ENCODE measurements around the gene MIER2. TPM values are rescaled to one million over a fixed set of nuclear protein-coding genes. Genes with fewer than 3 reads are reported as not detected.

MIER2 gene
- total RNA-seq, 2 donors from 2014 or later, result 3.1 to 9.6 TPM

DNA sequence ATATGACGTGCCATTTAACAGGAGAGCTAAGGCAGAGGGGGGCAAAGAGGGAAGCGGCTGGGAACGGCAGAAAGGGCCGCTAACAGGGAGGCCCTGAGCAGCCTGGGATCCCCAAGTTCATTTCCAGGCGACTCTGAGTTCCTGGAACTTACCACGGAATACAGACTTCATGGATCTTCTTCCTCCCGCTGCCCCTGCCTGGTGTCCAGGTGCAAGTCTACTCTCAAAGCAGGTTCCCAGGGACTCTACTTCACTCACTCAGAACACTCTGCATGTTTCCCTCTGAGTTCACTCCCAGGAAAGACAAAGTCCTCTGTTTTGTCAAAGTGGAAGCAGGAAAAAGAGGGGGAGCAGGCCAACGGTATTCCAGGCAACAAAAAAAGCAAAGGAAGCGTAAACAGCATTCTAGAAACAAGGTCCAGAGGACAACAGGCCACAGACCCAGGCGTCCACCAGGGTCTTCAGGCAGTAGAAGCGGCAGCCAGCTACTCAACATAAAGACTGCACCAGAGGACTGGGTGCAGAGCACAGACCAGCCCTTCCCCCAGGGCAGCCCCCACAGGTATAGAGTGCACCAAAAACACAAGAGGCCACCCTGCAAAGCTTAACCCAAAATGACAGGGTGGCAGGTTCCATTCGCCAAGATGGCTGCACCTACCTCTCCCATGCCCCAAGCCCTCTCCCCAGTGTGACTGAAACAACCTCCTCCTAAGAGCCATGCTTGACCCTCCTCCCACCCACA, 3.0 kb downstream of the MIER2 start:
- WGBS, 2 donors, result 74 to 79% methylated on average over 11 to 12 of the region's 12 CpGs
- no peak for ATAC-seq

DNA sequence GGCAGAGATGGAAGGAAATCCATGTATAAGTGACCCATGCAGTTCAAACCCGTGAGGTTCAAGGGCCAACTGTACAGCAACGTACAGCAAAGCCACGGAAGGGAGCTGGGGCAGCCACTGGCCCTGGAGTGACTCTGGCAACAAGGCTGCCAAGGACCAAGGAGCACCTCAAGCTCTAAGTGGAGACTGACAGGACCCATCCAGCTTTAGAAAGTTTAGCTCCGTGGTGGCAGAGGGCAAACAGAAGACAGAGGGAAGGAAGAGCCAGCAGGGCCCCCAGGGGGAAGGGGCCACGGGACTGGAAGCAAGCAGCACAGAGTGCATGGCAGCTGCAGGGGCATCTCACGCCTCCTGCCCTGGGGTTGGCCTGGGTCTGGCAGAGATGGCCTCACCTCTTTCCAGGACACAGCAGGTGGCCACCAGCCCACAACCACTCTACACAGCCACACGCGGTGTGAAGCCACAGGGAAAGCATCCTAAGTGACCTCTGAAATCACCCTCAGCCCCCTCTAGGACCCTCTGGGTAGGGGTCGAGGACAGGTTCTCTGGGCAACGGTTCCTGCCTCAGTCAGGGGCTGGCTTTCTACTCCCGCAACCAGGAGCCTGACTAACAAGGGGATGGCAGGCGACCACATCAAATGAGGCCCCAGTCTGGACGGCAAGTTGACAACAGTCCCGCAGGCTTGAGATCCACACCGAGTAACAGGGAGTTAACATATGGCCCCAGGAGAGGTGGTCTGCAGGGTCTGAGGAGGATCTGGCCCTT, 3.8 kb downstream of the MIER2 start:
- intact Hi-C loops (cut with DNase I), result no loop called here
- no peak overlapping the region for H3K4me3 ChIP-seq
- no peak overlapping the region for H3K27ac ChIP-seq
- H3K27me3 ChIP-seq, result no peaks in the 10 kb centered on the region
- no peak for TF ChIP-seq POLR2A (IDR thresholded peaks at IDR 0.05)
- TF ChIP-seq, protein P1, sequence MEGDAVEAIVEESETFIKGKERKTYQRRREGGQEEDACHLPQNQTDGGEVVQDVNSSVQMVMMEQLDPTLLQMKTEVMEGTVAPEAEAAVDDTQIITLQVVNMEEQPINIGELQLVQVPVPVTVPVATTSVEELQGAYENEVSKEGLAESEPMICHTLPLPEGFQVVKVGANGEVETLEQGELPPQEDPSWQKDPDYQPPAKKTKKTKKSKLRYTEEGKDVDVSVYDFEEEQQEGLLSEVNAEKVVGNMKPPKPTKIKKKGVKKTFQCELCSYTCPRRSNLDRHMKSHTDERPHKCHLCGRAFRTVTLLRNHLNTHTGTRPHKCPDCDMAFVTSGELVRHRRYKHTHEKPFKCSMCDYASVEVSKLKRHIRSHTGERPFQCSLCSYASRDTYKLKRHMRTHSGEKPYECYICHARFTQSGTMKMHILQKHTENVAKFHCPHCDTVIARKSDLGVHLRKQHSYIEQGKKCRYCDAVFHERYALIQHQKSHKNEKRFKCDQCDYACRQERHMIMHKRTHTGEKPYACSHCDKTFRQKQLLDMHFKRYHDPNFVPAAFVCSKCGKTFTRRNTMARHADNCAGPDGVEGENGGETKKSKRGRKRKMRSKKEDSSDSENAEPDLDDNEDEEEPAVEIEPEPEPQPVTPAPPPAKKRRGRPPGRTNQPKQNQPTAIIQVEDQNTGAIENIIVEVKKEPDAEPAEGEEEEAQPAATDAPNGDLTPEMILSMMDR (IDR thresholded peaks at IDR 0.05), result no peak
- 67 to 82% methylated on average over 4 to 15 of the region's 15 CpGs for WGBS, 2 donors
- no peak for ATAC-seq
- no peaks in the 10 kb centered on the region for H3K36me3 ChIP-seq (replicated peaks in 1 of 2; ENCODE audit: insufficient read depth in 1 of 2, low read depth in 2 of 2)
- H3K4me1 ChIP-seq, result peaks cover 40% of the 10 kb centered on the region
- no peaks in the 10 kb centered on the region for H3K9me3 ChIP-seq
- no peak for DNase-seq

More for the DNA sequence above, 3.0 kb downstream of the MIER2 start:
- Histone ChIP-seq H3K4me3 (no peak overlapping the region), H3K27me3 (no peaks in the 10 kb centered on the region), H3K4me1 (peaks cover 40% of the 10 kb centered on the region), H3K36me3 (replicated peaks in 1 of 2; ENCODE audit: insufficient read depth in 1 of 2, low read depth in 2 of 2) (no peaks in the 10 kb centered on the region), H3K27ac (no peak overlapping the region), H3K9me3 (no peaks in the 10 kb centered on the region)
- intact Hi-C loops (cut with DNase I), result no loop called here
- DNase-seq, result no peak
- TF ChIP-seq, protein P1 (IDR thresholded peaks at IDR 0.05), result no peak
- TF ChIP-seq POLR2A (IDR thresholded peaks at IDR 0.05), result no peak

DNA sequence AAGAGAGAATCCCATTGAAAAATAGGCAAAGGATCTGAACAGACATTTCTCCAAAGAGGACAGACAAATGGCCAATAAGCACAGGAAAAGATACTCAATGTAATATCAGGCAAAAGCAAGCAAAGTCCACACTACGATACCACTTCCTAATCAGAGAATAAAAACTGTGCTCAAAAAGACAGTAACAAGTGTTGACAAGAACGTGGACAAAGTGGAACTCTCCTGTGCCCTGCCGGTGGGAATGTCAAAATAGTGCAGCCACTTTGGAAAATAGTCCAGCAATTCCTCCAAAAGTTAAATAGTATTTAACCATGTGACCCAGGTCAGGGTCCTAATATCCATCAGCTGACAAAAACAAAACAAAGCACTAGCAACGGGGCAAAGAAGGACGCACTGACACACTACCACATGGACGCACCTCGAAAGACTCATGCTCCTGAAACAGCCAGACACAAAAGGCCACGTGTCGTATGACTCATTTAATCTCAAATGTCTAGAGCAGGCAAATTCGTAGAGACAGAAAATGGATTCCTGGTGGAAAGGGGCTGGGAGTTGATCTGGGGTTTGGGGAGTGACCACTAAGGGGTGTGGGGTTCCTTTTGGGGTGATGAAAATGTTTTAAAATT, 5.2 kb downstream of the MIER2 start:
- Histone ChIP-seq H3K9me3 (no peaks in the 10 kb centered on the region), H3K27me3 (no peaks in the 10 kb centered on the region), H3K4me3 (no peak overlapping the region), H3K36me3 (replicated peaks in 1 of 2; ENCODE audit: insufficient read depth in 1 of 2, low read depth in 2 of 2) (no peaks in the 10 kb centered on the region), H3K27ac (no peak overlapping the region), H3K4me1 (peaks cover 34% of the 10 kb centered on the region)
- intact Hi-C loops (cut with DNase I), result no loop called here
- 89 to 90% methylated on average over 10 of the region's 10 CpGs for WGBS, 2 donors
- TF ChIP-seq, protein P1 (IDR thresholded peaks at IDR 0.05), result no peak
- no peak for TF ChIP-seq POLR2A (IDR thresholded peaks at IDR 0.05)
- ATAC-seq (no peak), DNase-seq (no peak)

DNA sequence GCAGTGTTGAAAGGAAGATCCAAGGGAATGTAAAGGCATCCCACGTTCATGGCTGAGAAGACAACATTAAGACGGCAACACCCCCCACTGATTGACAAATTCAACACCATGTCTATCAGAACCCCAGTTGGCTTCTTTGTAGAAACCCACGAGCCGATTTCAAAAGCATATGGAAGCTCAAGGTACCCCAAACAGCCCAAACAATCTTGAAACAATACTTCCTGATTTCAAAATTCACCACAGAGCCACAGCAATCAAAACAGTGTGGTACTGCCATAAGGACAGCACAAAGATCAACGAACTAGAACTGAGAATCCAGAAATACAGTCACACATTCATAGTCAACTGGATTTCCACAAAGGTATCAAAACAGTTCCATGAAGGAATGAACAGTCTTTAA, 6.2 kb downstream of the MIER2 start:
- intact Hi-C loops (cut with DNase I), result no loop called here
- no peak for DNase-seq
- TF ChIP-seq, protein P1 (IDR thresholded peaks at IDR 0.05), result no peak
- no peak for TF ChIP-seq POLR2A (IDR thresholded peaks at IDR 0.05)
- ATAC-seq, result no peak
- Histone ChIP-seq H3K27ac (no peak overlapping the region), H3K9me3 (no peaks in the 10 kb centered on the region), H3K36me3 (replicated peaks in 1 of 2; ENCODE audit: insufficient read depth in 1 of 2, low read depth in 2 of 2) (no peaks in the 10 kb centered on the region), H3K4me1 (peaks cover 29% of the 10 kb centered on the region), H3K27me3 (no peaks in the 10 kb centered on the region), H3K4me3 (no peak overlapping the region)
- WGBS, 2 donors, result 84 to 97% methylated on average over 5 of the region's 5 CpGs

Data from body of pancreas (tissue), 4 donors.